ENCODE data around the gene NPAS3.

NPAS3 gene

DNA sequence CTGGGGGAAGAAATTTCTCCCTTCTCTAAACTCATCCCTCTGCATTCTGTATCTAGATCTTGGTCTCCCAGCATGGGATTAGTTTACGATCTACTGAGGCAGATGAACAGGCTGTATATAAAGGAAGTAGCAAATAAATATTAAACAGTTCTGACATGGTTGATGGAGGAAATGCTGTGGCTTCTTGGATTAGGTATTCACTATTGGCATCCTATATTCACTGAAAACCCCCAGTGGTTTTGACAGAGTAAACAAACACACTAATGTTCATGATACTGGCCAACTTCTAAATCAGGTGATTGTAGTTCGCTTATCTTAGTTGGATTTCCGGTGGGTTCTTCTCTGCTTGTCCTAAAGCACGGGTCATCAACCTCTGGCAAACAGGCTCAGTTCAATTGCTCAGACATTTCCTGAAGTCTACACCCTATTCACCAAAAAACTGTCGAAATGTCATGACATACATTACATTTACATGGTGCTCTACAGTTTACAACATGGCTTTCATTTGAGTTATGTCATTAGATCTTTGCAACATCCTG is 578.3 kb downstream of the NPAS3 start:
- no peak overlapping the region for H3K4me3 ChIP-seq (replicated peaks; ENCODE audit: insufficient read depth, low read length)
- TF ChIP-seq, protein P1, sequence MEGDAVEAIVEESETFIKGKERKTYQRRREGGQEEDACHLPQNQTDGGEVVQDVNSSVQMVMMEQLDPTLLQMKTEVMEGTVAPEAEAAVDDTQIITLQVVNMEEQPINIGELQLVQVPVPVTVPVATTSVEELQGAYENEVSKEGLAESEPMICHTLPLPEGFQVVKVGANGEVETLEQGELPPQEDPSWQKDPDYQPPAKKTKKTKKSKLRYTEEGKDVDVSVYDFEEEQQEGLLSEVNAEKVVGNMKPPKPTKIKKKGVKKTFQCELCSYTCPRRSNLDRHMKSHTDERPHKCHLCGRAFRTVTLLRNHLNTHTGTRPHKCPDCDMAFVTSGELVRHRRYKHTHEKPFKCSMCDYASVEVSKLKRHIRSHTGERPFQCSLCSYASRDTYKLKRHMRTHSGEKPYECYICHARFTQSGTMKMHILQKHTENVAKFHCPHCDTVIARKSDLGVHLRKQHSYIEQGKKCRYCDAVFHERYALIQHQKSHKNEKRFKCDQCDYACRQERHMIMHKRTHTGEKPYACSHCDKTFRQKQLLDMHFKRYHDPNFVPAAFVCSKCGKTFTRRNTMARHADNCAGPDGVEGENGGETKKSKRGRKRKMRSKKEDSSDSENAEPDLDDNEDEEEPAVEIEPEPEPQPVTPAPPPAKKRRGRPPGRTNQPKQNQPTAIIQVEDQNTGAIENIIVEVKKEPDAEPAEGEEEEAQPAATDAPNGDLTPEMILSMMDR (IDR thresholded peaks at IDR 0.05; ENCODE audit: insufficient read depth, low read length) = no peak
- TF ChIP-seq SPI1 (IDR thresholded peaks at IDR 0.05; ENCODE audit: borderline replicate concordance, low read depth) = no peak
- TF ChIP-seq POLR2AphosphoS5 (IDR thresholded peaks at IDR 0.05; ENCODE audit: low read depth) = no peak
- TF ChIP-seq GABPA (IDR thresholded peaks at IDR 0.05; ENCODE audit: low read depth) = no peak
- no peak for TF ChIP-seq REST (IDR thresholded peaks at IDR 0.05; ENCODE audit: insufficient replicate concordance, low read depth)
- DNase-seq (ENCODE audit: low read depth in 1 of 2, low spot score in 1 of 2) = no peak

GRCh38 chr14:33521192-33521591 is 582.5 kb downstream of the NPAS3 start:
- H3K27me3 ChIP-seq (ENCODE audit: insufficient read depth, poor library complexity, severe bottlenecking) = no peaks in the 10 kb centered on the region
- DNase-seq (ENCODE audit: low read depth in 1 of 2, low spot score in 1 of 2) = no peak
- TF ChIP-seq REST (IDR thresholded peaks at IDR 0.05; ENCODE audit: insufficient replicate concordance, low read depth) (no peak), POLR2AphosphoS5 (IDR thresholded peaks at IDR 0.05; ENCODE audit: low read depth) (no peak), GABPA (IDR thresholded peaks at IDR 0.05; ENCODE audit: low read depth) (no peak), SPI1 (IDR thresholded peaks at IDR 0.05; ENCODE audit: borderline replicate concordance, low read depth) (no peak)
- TF ChIP-seq, protein P1 (IDR thresholded peaks at IDR 0.05; ENCODE audit: insufficient read depth, low read length) = no peak
- no peak overlapping the region for H3K27ac ChIP-seq (replicated peaks)
- H3K4me3 ChIP-seq (replicated peaks; ENCODE audit: insufficient read depth, low read length) = no peak overlapping the region

More for the DNA sequence above, 578.3 kb downstream of the NPAS3 start:
- Histone ChIP-seq H3K27me3 (ENCODE audit: insufficient read depth, poor library complexity, severe bottlenecking) (no peaks in the 10 kb centered on the region), H3K27ac (replicated peaks) (no peak overlapping the region)

DNA sequence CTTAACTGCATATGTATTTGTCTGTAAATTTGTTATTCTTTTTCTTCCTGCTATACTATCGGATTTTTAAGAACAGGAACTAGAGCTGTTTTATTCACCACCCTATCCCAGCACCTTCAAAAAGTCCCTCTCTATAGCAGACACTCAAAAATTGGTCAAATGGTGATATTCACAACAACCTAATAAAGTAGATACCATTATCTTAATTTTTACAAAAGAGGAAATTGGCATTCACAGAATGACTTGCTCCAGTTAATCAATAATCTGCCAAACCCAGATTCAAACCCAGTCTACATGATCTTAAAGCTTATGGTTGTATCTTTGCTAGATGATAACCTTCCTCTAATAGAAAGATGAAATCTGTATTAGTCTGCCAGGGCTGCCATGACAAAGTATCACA is 585.6 kb downstream of the NPAS3 start:
- no peak overlapping the region for H3K27ac ChIP-seq (replicated peaks)
- H3K4me3 ChIP-seq (replicated peaks; ENCODE audit: insufficient read depth, low read length) = no peak overlapping the region
- no peaks in the 10 kb centered on the region for H3K27me3 ChIP-seq (ENCODE audit: insufficient read depth, poor library complexity, severe bottlenecking)
- DNase-seq (ENCODE audit: low read depth in 1 of 2, low spot score in 1 of 2) = no peak
- TF ChIP-seq, protein P1 (IDR thresholded peaks at IDR 0.05; ENCODE audit: insufficient read depth, low read length) = no peak
- TF ChIP-seq REST (IDR thresholded peaks at IDR 0.05; ENCODE audit: insufficient replicate concordance, low read depth) = no peak
- no peak for TF ChIP-seq POLR2AphosphoS5 (IDR thresholded peaks at IDR 0.05; ENCODE audit: low read depth)
- no peak for TF ChIP-seq GABPA (IDR thresholded peaks at IDR 0.05; ENCODE audit: low read depth)
- TF ChIP-seq SPI1 (IDR thresholded peaks at IDR 0.05; ENCODE audit: borderline replicate concordance, low read depth) = no peak

Data from HL-60 (cell line).